ENCODE measurements around the gene FOXK2. TPM values are rescaled to one million over a fixed set of nuclear protein-coding genes. Genes with fewer than 3 reads are reported as not detected.

Gene FOXK2
- total and polyA plus RNA-seq, 5 donors from 2014 or later, result 2.2 to 55.6 (median 4.2) TPM

- Mint-ChIP-seq H3K36me3 (peaks cover 24% of the 10 kb centered on the region), H3K27ac (no peak overlapping the region), H3K4me1 (peaks cover 0 to 8% (median 4%) of the 10 kb centered on the region in 4 donors), H3K4me3 (no peak overlapping the region), H3K9me3 (no peaks in the 10 kb centered on the region), H3K27me3 (no peaks in the 10 kb centered on the region)
- Histone ChIP-seq H3K4me3 (ENCODE audit: low read depth, low read length) (no peak overlapping the region), H3K27me3 (ENCODE audit: control insufficient read depth, insufficient read depth, low read length) (no peaks in the 10 kb centered on the region), H3K27ac (ENCODE audit: insufficient read depth, low read length, poor library complexity, severe bottlenecking) (no peak overlapping the region), H3K4me1 (ENCODE audit: control insufficient read depth, insufficient read depth, low read length, poor library complexity, severe bottlenecking) (no peaks in the 10 kb centered on the region), H3K36me3 (ENCODE audit: control insufficient read depth, insufficient read depth, low read length) (peaks cover 57% of the 10 kb centered on the region), H3K9me3 (ENCODE audit: control insufficient read depth in 2 of 2, low read length in 2 of 2) (no peaks in the 10 kb centered on the region)
- no peak for ATAC-seq (ENCODE audit: low read depth in 2 of 2)
- no peak for DNase-seq
These were observed 107.9 kb downstream of the FOXK2 start for GRCh38 chr17:82627405-82627804.

DNA sequence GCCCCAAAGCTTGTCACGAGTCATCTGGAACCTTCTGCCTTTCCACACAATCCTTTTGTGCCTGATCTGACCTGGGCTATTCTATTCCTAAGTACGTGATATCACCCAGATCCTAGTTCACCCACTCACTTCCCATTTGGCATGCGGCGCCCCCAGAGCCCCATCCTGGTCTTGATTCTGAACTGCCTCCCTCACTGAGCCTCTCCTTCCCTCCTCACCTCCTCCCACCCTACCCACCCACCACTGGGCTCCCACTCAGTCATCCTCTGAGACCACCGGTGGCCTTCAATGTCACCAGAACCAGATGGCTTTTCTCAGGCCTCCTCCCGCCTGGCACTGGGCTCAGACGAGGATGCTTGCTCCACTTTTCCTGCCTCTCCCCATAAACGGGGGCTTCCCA is 110.2 kb downstream of the FOXK2 start:
- Mint-ChIP-seq H3K36me3 (peaks cover 16% of the 10 kb centered on the region), H3K4me3 (no peak overlapping the region), H3K27ac (no peak overlapping the region), H3K27me3 (no peaks in the 10 kb centered on the region), H3K9me3 (no peaks in the 10 kb centered on the region), H3K4me1 (peaks cover 0 to 25% (median 10%) of the 10 kb centered on the region in 4 donors)
- Histone ChIP-seq H3K36me3 (ENCODE audit: control insufficient read depth, insufficient read depth, low read length) (peaks cover 58% of the 10 kb centered on the region), H3K27ac (ENCODE audit: insufficient read depth, low read length, poor library complexity, severe bottlenecking) (no peak overlapping the region), H3K27me3 (ENCODE audit: control insufficient read depth, insufficient read depth, low read length) (no peaks in the 10 kb centered on the region), H3K4me1 (ENCODE audit: control insufficient read depth, insufficient read depth, low read length, poor library complexity, severe bottlenecking) (no peaks in the 10 kb centered on the region), H3K4me3 (ENCODE audit: low read depth, low read length) (no peak overlapping the region), H3K9me3 (ENCODE audit: control insufficient read depth in 2 of 2, low read length in 2 of 2) (no peaks in the 10 kb centered on the region)
- ATAC-seq (ENCODE audit: low read depth in 2 of 2) (no peak), DNase-seq (no peak)

DNA sequence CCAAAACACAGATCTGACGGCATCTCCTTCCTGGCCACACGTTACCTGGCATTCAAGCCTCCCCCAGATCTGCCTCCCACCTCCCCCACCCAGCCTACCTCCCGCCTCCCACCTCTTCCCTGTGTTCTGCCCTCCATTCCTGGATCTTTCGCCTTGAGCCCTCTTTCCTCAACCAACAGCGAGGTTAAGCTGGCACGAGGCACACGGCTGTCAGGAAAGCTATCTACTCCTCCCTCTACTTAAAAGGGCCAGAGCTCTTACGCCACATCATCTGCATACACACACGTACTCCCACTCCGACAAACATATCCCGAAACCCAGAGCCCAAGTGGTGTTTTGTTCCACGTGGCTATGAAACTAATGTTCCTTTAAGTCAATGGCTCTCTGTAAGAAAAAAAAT is 110.7 kb downstream of the FOXK2 start:
- no peak overlapping the region for H3K27ac Mint-ChIP-seq

DNA sequence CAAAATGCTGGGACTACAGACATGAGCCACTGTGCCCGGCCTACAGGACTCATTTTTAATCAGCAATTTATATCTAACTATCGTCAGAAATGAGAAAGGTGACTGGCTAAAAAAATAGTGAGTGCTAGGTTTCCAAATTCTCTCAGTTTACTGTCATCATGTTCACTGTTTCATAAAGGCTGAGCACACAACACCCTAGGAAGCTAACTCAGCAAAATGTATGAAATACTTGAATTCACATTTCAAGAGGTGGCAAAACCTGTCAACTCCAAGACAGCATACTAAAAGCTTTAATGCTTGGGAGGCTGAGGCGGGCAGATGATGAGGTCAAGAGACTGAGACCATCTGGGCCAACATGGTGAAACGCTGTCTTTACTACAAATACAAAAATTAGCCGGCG is 112.0 kb downstream of the FOXK2 start:
- Histone ChIP-seq H3K9me3 (ENCODE audit: control insufficient read depth in 2 of 2, low read length in 2 of 2) (no peaks in the 10 kb centered on the region), H3K27ac (ENCODE audit: insufficient read depth, low read length, poor library complexity, severe bottlenecking) (no peak overlapping the region), H3K4me1 (ENCODE audit: control insufficient read depth, insufficient read depth, low read length, poor library complexity, severe bottlenecking) (no peaks in the 10 kb centered on the region), H3K36me3 (ENCODE audit: control insufficient read depth, insufficient read depth, low read length) (peaks cover 49% of the 10 kb centered on the region), H3K4me3 (ENCODE audit: low read depth, low read length) (no peak overlapping the region), H3K27me3 (ENCODE audit: control insufficient read depth, insufficient read depth, low read length) (no peaks in the 10 kb centered on the region)
- Mint-ChIP-seq H3K36me3 (peaks cover 21% of the 10 kb centered on the region), H3K4me1 (peaks cover 0 to 31% (median 11%) of the 10 kb centered on the region in 4 donors), H3K27ac (peak overlapping the region in 1 of 3 donors; percentile 42), H3K9me3 (peaks cover 0 to under 1% (median 0%) of the 10 kb centered on the region in 7 donors), H3K27me3 (no peaks in the 10 kb centered on the region), H3K4me3 (no peak overlapping the region)
- ATAC-seq (ENCODE audit: low read depth in 2 of 2) (no peak), DNase-seq (no peak)

More for the DNA sequence above, 110.7 kb downstream of the FOXK2 start:
- no peak overlapping the region for H3K4me3 Mint-ChIP-seq
- no peaks in the 10 kb centered on the region for H3K27me3 Mint-ChIP-seq
- H3K9me3 ChIP-seq (ENCODE audit: control insufficient read depth in 2 of 2, low read length in 2 of 2), result no peaks in the 10 kb centered on the region
- peaks cover 55% of the 10 kb centered on the region for H3K36me3 ChIP-seq (ENCODE audit: control insufficient read depth, insufficient read depth, low read length)
- DNase-seq (no peak), ATAC-seq (ENCODE audit: low read depth in 2 of 2) (no peak)
- H3K4me1 ChIP-seq (ENCODE audit: control insufficient read depth, insufficient read depth, low read length, poor library complexity, severe bottlenecking), result no peaks in the 10 kb centered on the region
- no peak overlapping the region for H3K4me3 ChIP-seq (ENCODE audit: low read depth, low read length)
- H3K27me3 ChIP-seq (ENCODE audit: control insufficient read depth, insufficient read depth, low read length), result no peaks in the 10 kb centered on the region
- peaks cover 16% of the 10 kb centered on the region for H3K36me3 Mint-ChIP-seq
- H3K27ac ChIP-seq (ENCODE audit: insufficient read depth, low read length, poor library complexity, severe bottlenecking), result no peak overlapping the region
- H3K9me3 Mint-ChIP-seq, result no peaks in the 10 kb centered on the region
- peaks cover 0 to 27% (median 11%) of the 10 kb centered on the region in 4 donors for H3K4me1 Mint-ChIP-seq

DNA sequence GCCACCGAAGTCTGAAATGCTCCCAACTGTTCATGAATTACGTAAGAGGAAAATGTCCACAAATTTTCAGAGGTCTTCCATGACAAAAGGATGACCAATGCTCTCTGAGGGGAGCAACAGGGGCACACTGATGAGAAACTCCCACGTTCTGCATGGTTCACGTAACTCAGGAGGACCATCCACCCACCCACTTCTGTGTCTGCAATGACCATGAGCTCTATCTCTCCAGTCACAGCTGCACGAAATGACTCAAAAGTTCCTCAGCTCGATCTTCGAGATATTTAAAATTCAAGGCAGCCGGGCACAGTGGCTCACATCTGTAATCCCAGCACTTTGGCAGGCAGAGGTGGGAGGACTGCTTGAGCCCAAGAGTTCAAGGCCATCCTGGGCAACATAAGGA is 112.9 kb downstream of the FOXK2 start:
- Mint-ChIP-seq H3K9me3 (peaks cover 0 to 10% (median 0%) of the 10 kb centered on the region in 7 donors), H3K36me3 (peaks cover 29% of the 10 kb centered on the region)

DNA sequence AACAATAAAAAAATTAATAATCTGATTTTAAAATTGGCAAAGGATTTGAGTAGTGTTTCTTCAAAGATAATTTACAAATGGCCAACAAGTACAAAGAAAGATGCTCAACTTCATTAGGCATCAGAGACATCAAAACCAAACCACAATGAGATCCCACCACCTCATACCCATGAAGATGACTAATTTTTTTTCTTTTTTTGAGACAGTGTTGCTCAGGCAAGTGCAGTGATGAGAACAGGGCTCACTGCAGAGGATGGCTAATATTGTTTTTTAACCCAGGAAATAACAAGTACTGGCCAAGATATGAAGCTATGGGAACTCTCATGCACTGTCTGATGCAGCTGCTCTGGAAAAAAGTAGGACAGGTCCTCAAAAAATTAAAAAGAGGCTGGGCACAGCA is 113.8 kb downstream of the FOXK2 start:
- ATAC-seq (ENCODE audit: low read depth in 2 of 2), result no peak
- H3K27me3 Mint-ChIP-seq, result no peaks in the 10 kb centered on the region
- peaks cover 0 to 42% (median 19%) of the 10 kb centered on the region in 4 donors for H3K4me1 Mint-ChIP-seq
- no peak overlapping the region for H3K27ac ChIP-seq (ENCODE audit: insufficient read depth, low read length, poor library complexity, severe bottlenecking)
- H3K9me3 Mint-ChIP-seq, result peaks cover 0 to 11% (median 0%) of the 10 kb centered on the region in 7 donors
- H3K27ac Mint-ChIP-seq, result no peak overlapping the region
- no peaks in the 10 kb centered on the region for H3K27me3 ChIP-seq (ENCODE audit: control insufficient read depth, insufficient read depth, low read length)
- H3K4me3 Mint-ChIP-seq, result no peak overlapping the region
- DNase-seq, result no peak
- H3K36me3 Mint-ChIP-seq, result peaks cover 27% of the 10 kb centered on the region
- H3K4me3 ChIP-seq (ENCODE audit: low read depth, low read length), result no peak overlapping the region
- no peaks in the 10 kb centered on the region for H3K4me1 ChIP-seq (ENCODE audit: control insufficient read depth, insufficient read depth, low read length, poor library complexity, severe bottlenecking)
- peaks cover 0 to 3% of the 10 kb centered on the region in 2 experiments for H3K9me3 ChIP-seq (ENCODE audit: control insufficient read depth in 2 of 2, low read length in 2 of 2)
- H3K36me3 ChIP-seq (ENCODE audit: control insufficient read depth, insufficient read depth, low read length), result peaks cover 46% of the 10 kb centered on the region

More for the DNA sequence above, 112.9 kb downstream of the FOXK2 start:
- Histone ChIP-seq H3K4me3 (ENCODE audit: low read depth, low read length) (no peak overlapping the region), H3K27me3 (ENCODE audit: control insufficient read depth, insufficient read depth, low read length) (no peaks in the 10 kb centered on the region), H3K36me3 (ENCODE audit: control insufficient read depth, insufficient read depth, low read length) (peaks cover 50% of the 10 kb centered on the region), H3K4me1 (ENCODE audit: control insufficient read depth, insufficient read depth, low read length, poor library complexity, severe bottlenecking) (no peaks in the 10 kb centered on the region), H3K27ac (ENCODE audit: insufficient read depth, low read length, poor library complexity, severe bottlenecking) (no peak overlapping the region), H3K9me3 (ENCODE audit: control insufficient read depth in 2 of 2, low read length in 2 of 2) (peaks cover 0 to 3% of the 10 kb centered on the region in 2 experiments)
- peaks cover 0 to 37% (median 17%) of the 10 kb centered on the region in 4 donors for H3K4me1 Mint-ChIP-seq
- H3K27ac Mint-ChIP-seq, result no peak overlapping the region
- H3K27me3 Mint-ChIP-seq, result no peaks in the 10 kb centered on the region
- peak overlapping the region in 1 of 4 donors; percentile 19 for H3K4me3 Mint-ChIP-seq
- DNase-seq (no peak), ATAC-seq (ENCODE audit: low read depth in 2 of 2) (no peak)

GRCh38 chr17:82636626-82637598 is 117.4 kb downstream of the FOXK2 start:
- Histone ChIP-seq H3K9me3 (ENCODE audit: control insufficient read depth in 2 of 2, low read length in 2 of 2) (peaks cover 0 to 3% of the 10 kb centered on the region in 2 experiments), H3K36me3 (ENCODE audit: control insufficient read depth, insufficient read depth, low read length) (peaks cover 41% of the 10 kb centered on the region), H3K27ac (ENCODE audit: insufficient read depth, low read length, poor library complexity, severe bottlenecking) (no peak overlapping the region), H3K27me3 (ENCODE audit: control insufficient read depth, insufficient read depth, low read length) (no peaks in the 10 kb centered on the region), H3K4me1 (ENCODE audit: control insufficient read depth, insufficient read depth, low read length, poor library complexity, severe bottlenecking) (peaks cover 5% of the 10 kb centered on the region), H3K4me3 (ENCODE audit: low read depth, low read length) (no peak overlapping the region)
- peak overlapping the region in 2 of 3 donors; percentile 3 to 51 for H3K27ac Mint-ChIP-seq
- peak overlapping the region in 1 of 4 donors; percentile 69 for H3K4me3 Mint-ChIP-seq
- ATAC-seq (ENCODE audit: low read depth in 2 of 2), result no peak
- peaks cover 0 to 11% (median 0%) of the 10 kb centered on the region in 7 donors for H3K9me3 Mint-ChIP-seq
- DNase-seq, result no peak
- no peaks in the 10 kb centered on the region for H3K27me3 Mint-ChIP-seq
- H3K36me3 Mint-ChIP-seq, result peaks cover 22% of the 10 kb centered on the region
- peaks cover 0 to 59% (median 22%) of the 10 kb centered on the region in 4 donors for H3K4me1 Mint-ChIP-seq

Data from CD4-positive, CD25-positive, alpha-beta regulatory T cell (primary cell).